A204.1 (cell line): Measurements from ENCODE around the gene CEMIP.

Source experiments
- FAIRE-seq: peaks from 2 replicates; lab custom pipeline; 2012; peaks lifted over from hg19 to GRCh38; lab: Jason Lieb, UNC

The CEMIP gene

GRCh38 chr15:80890341-80891005 lies 111.3 kb downstream of the CEMIP start:
- FAIRE-seq, result no peak

- FAIRE-seq, result no peak
Observed at GRCh38 chr15:80891006-80891405, 111.8 kb downstream of the CEMIP start.

- no peak for FAIRE-seq
Observed at GRCh38 chr15:80892414-80892813, 113.2 kb downstream of the CEMIP start.

GRCh38 chr15:80893777-80894176 lies 114.6 kb downstream of the CEMIP start:
- FAIRE-seq, result no peak

- no peak for FAIRE-seq
Observed at GRCh38 chr15:80895091-80895490, 115.9 kb downstream of the CEMIP start.

- no peak for FAIRE-seq
Observed at GRCh38 chr15:80895965-80896364, 116.8 kb downstream of the CEMIP start.

- FAIRE-seq, result no peak
Observed at GRCh38 chr15:80898040-80898439, 118.9 kb downstream of the CEMIP start.

GRCh38 chr15:80902298-80902801 lies 123.2 kb downstream of the CEMIP start:
- FAIRE-seq, result no peak

- no peak for FAIRE-seq
Observed at GRCh38 chr15:80904998-80905397, 125.8 kb downstream of the CEMIP start.

- FAIRE-seq, result no peak
Observed at GRCh38 chr15:80906159-80906766, 127.1 kb downstream of the CEMIP start.

- FAIRE-seq, result no peak
Observed at GRCh38 chr15:80911821-80912220, 132.7 kb downstream of the CEMIP start.

GRCh38 chr15:80912673-80913072 lies 133.5 kb downstream of the CEMIP start:
- no peak for FAIRE-seq

- no peak for FAIRE-seq
Observed at GRCh38 chr15:80913541-80913940, 134.4 kb downstream of the CEMIP start.

- FAIRE-seq, result no peak
Observed at GRCh38 chr15:80915472-80915871, 136.3 kb downstream of the CEMIP start.

GRCh38 chr15:80916056-80916455 lies 136.9 kb downstream of the CEMIP start:
- FAIRE-seq, result no peak

GRCh38 chr15:80918196-80918783 lies 139.1 kb downstream of the CEMIP start:
- FAIRE-seq, result no peak

GRCh38 chr15:80920271-80920699 lies 141.1 kb downstream of the CEMIP start:
- FAIRE-seq, result no peak

GRCh38 chr15:80921736-80922410 lies 142.7 kb downstream of the CEMIP start:
- FAIRE-seq, result no peak

GRCh38 chr15:80923668-80924067 lies 144.5 kb downstream of the CEMIP start:
- no peak for FAIRE-seq

GRCh38 chr15:80924278-80924677 lies 145.1 kb downstream of the CEMIP start:
- FAIRE-seq, result no peak

- FAIRE-seq, result no peak
Observed at GRCh38 chr15:80925597-80926059, 146.5 kb downstream of the CEMIP start.

- FAIRE-seq, result no peak
Observed at GRCh38 chr15:80926126-80926525, 147.0 kb downstream of the CEMIP start.

GRCh38 chr15:80929225-80929624 lies 150.1 kb downstream of the CEMIP start:
- no peak for FAIRE-seq
